ENCODE results near the gene NBPF3.

- TF ChIP-seq POLR2AphosphoS5 (IDR thresholded peaks at IDR 0.05; ENCODE audit: low read depth) (no peak), EZH2phosphoT487 (IDR thresholded peaks at IDR 0.05; ENCODE audit: unreplicated experiment) (no peak), EZH2 (IDR thresholded peaks at IDR 0.05; ENCODE audit: low read depth, unreplicated experiment) (no peak), CTCF (conservative IDR thresholded peaks at IDR 0.05; ENCODE audit: low read depth in 2 of 2) (no peak)
Measured at GRCh38 chr1:21391497-21391896, 48.4 kb upstream of the NBPF3 start.
